Peyer's patch (tissue), 4 donors: ENCODE data around the gene KCNMA1. TPM values are rescaled to one million over a fixed set of nuclear protein-coding genes. Genes with fewer than 3 reads are reported as not detected.

Source experiments
- DNase-seq, 3 donors: peaks; one replicate each; pipeline ENCODE4 v3.0.0-alpha.2; 2017 to 2019
- H3K27ac ChIP-seq, 4 donors: fragments of 200-600 bp; sonication (generic); one replicate each; pipeline ENCODE4 v1.5.1; 2016 to 2019
- H3K27me3 ChIP-seq, 2 donors: fragments of 200-600 bp; sonication (generic); one replicate each; pipeline ENCODE4 v1.5.1; 2019
- H3K36me3 ChIP-seq, 3 donors: fragments of 200-600 bp; sonication (generic); one replicate each; pipeline ENCODE4 v1.5.1; 2016 to 2019
- H3K4me1 ChIP-seq, 4 donors: fragments of 200-600 bp; sonication (generic); one replicate each; pipeline ENCODE4 v1.5.1; 2016 to 2019
- H3K4me3 ChIP-seq, 4 donors: fragments of 200-600 bp; sonication (generic); 1 replicate in 3 of 4; 2 replicates in 1 of 4; pipeline ENCODE4 v1.5.1; 2016 to 2019; ENCODE audit warnings: mild to moderate bottlenecking in 1 of 4
- H3K9me3 ChIP-seq, 4 donors: fragments of 200-600 bp; sonication (generic); one replicate each; pipeline ENCODE4 v1.5.1; 2016 to 2019; ENCODE audit warnings: mild to moderate bottlenecking in 1 of 4
- POLR2A ChIP-seq, 2 donors: fragments of 450-650 bp; IDR thresholded peaks; one replicate each; pipeline ENCODE4 v1.5.1; 2017; ENCODE audit warnings: antibody characterized with exemption in 2 of 2, mild to moderate bottlenecking in 2 of 2, moderate library complexity in 2 of 2
- total RNA-seq, 4 donors: library from RNA; depleted of rRNA; stranded (reverse); fragments of >200 nt; gene quantifications; one replicate each; pipeline ENCODE4 v1.1.0, GENCODE V29; 2016
- TF ChIP-seq, protein P1 (sequence below), 6 experiments: fragments of 450-650 bp in 4 of 6; fragments of 200-600 bp in 2 of 6; sonication (generic) in 1 of 6; IDR thresholded peaks; one replicate each; pipeline ENCODE4 v1.5.1; 2017 to 2019; ENCODE audit warnings: antibody characterized with exemption in 6 of 6, mild to moderate bottlenecking in 3 of 6, moderate library complexity in 1 of 6

The KCNMA1 gene
- total RNA-seq, 4 donors from 2014 or later = 17.8 to 29.1 (median 23.9) TPM

DNA sequence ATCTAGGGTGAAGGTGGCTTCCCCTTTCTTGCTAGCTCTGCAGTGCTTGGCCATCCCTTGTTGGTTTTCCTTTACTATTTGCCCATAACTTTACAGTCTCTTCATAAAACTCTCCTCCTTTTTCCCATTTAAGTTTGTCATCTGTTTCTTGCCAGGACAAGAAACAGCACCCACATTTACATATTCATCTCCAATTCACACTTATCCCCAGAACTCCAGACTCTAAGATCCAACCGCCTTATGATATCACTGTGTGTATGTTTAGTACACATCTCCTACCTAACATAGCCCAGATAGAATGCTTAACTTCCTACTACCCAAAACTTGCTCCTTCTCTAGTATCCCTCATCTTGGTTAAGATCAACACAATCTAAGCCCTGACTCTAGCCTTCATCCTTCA, 622.2 kb downstream of the KCNMA1 start:
- no peaks in the 10 kb centered on the region for H3K9me3 ChIP-seq
- H3K36me3 ChIP-seq = no peaks in the 10 kb centered on the region
- no peaks in the 10 kb centered on the region for H3K27me3 ChIP-seq
- H3K4me3 ChIP-seq = no peak overlapping the region
- DNase-seq = no peak
- H3K27ac ChIP-seq = no peak overlapping the region
- TF ChIP-seq, protein P1, sequence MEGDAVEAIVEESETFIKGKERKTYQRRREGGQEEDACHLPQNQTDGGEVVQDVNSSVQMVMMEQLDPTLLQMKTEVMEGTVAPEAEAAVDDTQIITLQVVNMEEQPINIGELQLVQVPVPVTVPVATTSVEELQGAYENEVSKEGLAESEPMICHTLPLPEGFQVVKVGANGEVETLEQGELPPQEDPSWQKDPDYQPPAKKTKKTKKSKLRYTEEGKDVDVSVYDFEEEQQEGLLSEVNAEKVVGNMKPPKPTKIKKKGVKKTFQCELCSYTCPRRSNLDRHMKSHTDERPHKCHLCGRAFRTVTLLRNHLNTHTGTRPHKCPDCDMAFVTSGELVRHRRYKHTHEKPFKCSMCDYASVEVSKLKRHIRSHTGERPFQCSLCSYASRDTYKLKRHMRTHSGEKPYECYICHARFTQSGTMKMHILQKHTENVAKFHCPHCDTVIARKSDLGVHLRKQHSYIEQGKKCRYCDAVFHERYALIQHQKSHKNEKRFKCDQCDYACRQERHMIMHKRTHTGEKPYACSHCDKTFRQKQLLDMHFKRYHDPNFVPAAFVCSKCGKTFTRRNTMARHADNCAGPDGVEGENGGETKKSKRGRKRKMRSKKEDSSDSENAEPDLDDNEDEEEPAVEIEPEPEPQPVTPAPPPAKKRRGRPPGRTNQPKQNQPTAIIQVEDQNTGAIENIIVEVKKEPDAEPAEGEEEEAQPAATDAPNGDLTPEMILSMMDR (IDR thresholded peaks at IDR 0.05) = no peak
- no peak for TF ChIP-seq POLR2A (IDR thresholded peaks at IDR 0.05)
- H3K4me1 ChIP-seq = no peaks in the 10 kb centered on the region

DNA sequence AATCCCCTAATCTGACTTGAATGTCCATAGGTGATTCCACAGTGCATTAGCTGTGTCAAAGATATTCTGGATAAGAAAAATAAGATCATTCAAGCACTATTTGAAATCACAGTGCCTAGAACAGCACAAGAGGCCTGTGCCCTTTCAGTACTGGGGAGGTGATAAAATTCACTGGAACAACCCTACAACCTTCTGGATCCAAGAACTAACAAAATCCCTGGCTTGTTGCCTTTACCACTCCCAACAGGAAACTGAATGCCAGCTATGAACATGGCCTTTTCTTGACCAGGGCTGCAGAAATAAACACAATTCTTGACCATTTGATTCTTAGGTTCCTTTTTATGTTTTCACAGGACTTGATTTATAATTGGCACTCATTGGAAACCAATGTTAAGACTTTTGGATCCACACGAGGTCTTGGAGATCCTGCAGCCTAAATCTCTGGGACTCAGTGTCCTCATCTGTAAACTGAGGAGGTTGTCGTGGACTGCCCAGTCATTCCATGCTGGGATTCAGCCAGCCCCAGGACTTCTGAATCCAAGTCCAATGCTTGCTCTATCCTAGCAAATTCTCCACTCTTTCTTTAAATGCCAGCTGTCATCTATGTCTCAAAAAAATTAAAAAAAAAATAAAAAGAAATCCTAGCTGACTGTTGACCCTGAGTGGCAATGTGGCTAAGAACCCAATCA, 624.7 kb downstream of the KCNMA1 start:
- Histone ChIP-seq H3K9me3 (no peaks in the 10 kb centered on the region), H3K4me1 (no peaks in the 10 kb centered on the region), H3K36me3 (no peaks in the 10 kb centered on the region), H3K4me3 (no peak overlapping the region), H3K27ac (peak overlapping the region in 1 of 4 donors; percentile 41), H3K27me3 (no peaks in the 10 kb centered on the region)
- no peak for DNase-seq
- TF ChIP-seq POLR2A (IDR thresholded peaks at IDR 0.05) = no peak
- TF ChIP-seq, protein P1 (IDR thresholded peaks at IDR 0.05) = no peak

DNA sequence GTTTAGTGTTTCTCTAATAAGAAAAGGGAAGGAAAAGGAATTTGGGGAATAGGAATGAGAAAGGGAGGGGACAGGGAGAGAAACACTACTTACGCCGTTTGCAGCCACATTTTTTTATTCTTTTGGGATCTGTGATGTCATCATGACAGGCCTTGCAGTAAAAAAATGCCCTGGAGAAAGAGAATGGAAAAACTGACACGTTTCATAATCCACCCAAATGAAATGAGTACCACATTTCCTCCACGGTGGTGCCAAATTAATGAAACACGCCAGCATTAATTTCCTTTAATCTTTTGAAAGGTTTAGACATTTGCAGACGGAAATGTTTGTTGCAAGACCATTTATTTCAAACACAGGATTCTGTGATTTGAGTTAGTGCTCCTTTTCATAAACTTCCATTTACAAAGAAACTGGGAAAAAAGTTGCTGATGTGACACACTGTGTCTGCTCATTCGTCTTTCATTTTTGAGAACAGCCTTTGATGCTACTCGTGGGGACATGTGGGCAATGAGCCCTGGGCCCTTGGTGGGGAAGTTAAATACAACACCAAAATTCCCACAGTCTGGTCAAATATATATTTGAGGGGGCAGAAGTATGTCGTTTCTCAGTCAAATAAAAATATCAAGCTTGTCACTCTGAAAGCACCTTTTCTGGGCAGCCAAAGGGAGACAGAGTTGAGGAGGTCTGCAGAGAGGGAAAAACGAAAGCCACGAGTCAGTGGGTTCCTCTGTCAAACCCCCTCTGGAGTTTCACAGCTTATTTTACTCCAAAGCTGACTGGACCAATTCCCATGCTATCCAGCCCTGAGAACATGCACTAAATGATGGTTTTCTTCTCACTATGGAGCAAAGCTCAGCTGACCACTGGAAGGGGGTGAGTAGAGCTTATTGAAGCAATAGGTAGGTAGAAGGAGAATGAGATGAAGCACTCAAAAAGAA, 625.5 kb downstream of the KCNMA1 start:
- no peaks in the 10 kb centered on the region for H3K9me3 ChIP-seq
- no peak for DNase-seq
- H3K36me3 ChIP-seq = no peaks in the 10 kb centered on the region
- TF ChIP-seq POLR2A (IDR thresholded peaks at IDR 0.05) = no peak
- TF ChIP-seq, protein P1 (IDR thresholded peaks at IDR 0.05) = no peak
- peak overlapping the region in 2 of 4 donors; percentile 1 to 41 for H3K27ac ChIP-seq
- no peaks in the 10 kb centered on the region for H3K4me1 ChIP-seq
- H3K27me3 ChIP-seq = no peaks in the 10 kb centered on the region
- H3K4me3 ChIP-seq = no peak overlapping the region

DNA sequence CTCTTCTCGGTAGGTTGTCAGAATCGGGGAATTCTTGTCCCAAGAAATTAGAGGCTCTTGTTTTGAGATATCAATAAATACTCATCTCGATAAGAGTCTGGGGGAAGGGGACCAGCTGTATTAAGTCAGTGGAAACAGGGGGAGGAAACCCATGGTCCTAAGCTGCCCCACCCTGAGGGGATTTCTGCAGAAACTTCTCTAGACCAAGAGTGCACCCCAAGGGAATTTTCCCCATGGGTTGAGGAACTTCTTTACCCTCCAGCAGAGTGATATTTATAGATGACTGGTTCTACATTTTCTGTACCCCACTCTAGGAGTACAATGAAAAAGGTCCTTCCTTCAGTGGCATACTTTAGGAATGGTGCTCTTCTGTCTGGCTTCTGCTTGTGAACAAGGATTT, 627.2 kb downstream of the KCNMA1 start:
- no peak for DNase-seq
- Histone ChIP-seq H3K36me3 (no peaks in the 10 kb centered on the region), H3K9me3 (no peaks in the 10 kb centered on the region), H3K4me3 (no peak overlapping the region), H3K27me3 (no peaks in the 10 kb centered on the region), H3K4me1 (no peaks in the 10 kb centered on the region), H3K27ac (no peak overlapping the region)
- TF ChIP-seq POLR2A (IDR thresholded peaks at IDR 0.05) = no peak
- TF ChIP-seq, protein P1 (IDR thresholded peaks at IDR 0.05) = no peak

DNA sequence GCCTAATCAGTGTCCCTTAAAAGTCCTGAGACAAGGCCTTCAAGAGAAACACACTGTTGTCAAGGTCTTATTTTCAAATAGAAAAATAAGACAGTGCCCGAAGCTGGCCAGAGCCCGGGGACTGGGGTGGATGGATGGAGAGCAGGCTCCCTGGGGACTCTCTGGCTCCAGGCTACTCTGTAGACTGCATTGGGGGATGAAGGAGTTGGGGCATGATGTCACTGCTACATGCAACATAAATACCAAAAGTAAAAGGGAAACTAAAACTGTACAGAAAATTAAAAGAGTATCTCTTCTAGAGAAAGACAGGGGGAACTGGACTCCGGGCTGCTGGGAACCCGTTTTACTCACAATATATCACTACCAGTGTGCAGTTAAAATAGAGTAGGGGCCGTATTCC, 629.8 kb downstream of the KCNMA1 start:
- no peak for DNase-seq
- H3K4me1 ChIP-seq = no peaks in the 10 kb centered on the region
- H3K27me3 ChIP-seq = no peaks in the 10 kb centered on the region
- TF ChIP-seq POLR2A (IDR thresholded peaks at IDR 0.05) = no peak
- TF ChIP-seq, protein P1 (IDR thresholded peaks at IDR 0.05) = no peak
- no peaks in the 10 kb centered on the region for H3K36me3 ChIP-seq
- H3K27ac ChIP-seq = no peak overlapping the region
- H3K9me3 ChIP-seq = no peaks in the 10 kb centered on the region
- H3K4me3 ChIP-seq = no peak overlapping the region
